Measurements from ENCODE around the gene INS.

DNA sequence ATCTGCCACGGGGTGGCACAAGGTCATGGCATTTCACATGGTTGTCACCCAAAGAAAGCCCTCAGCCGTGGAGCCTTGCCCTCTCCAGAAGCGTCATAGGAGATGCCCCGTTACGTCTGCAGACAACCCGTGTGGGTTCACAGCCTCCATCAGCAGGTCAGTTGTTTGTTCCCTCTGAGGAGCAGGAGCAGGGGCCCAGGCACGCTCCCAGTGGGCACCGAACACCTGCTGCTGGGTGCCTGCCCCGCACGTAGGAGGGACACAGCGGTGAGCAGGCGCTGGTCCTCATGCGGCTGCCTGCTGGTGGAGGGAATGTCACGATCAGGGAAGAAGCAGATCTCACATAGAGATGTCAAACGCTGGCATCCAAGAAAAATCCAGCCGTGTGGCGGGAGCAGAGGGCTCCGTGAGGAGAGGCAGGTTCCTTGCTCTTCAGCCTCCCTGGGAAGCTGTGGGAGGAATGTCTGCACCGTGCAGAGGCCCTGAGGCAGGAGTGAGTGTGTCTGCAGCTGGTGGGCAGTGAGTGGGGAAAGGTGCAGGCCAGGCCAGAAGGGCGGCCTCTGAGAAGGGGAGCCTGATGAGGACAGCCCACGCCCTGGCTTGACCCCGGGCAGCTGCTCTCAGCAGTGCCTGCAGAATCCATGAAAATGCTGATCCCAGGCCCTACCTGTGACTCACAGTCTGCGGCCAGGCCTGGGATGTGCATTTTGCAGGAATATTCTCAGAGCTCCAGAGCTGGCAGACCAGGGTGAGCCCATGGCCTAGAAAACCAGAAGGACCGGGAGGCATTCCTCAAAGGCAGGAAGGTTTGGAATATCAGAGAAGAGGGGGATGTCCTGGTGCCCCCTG is 47.0 kb upstream of the INS start:
- TF ChIP-seq POLR2A (IDR thresholded peaks at IDR 0.05) (no peak), CTCF (IDR thresholded peaks at IDR 0.05) (no peak)
